ENCODE results near the gene MLLT10.

Gene MLLT10

GRCh38 chr10:21517134-21518031, 16.6 kb upstream of the MLLT10 start:
- no peak for DNase-seq

- DNase-seq, result peak; percentile 60
Measured at GRCh38 chr10:21518149-21518640, 15.8 kb upstream of the MLLT10 start.

GRCh38 chr10:21518641-21519396, 15.2 kb upstream of the MLLT10 start:
- no peak for DNase-seq

GRCh38 chr10:21519397-21519933, 14.6 kb upstream of the MLLT10 start:
- DNase-seq, result no peak

- DNase-seq, result no peak
Measured at GRCh38 chr10:21519941-21520436, 14.0 kb upstream of the MLLT10 start.

GRCh38 chr10:21520509-21520908, 13.5 kb upstream of the MLLT10 start:
- DNase-seq, result no peak

- no peak for DNase-seq
Measured at GRCh38 chr10:21520949-21521348, 13.1 kb upstream of the MLLT10 start.

- no peak for DNase-seq
Measured at GRCh38 chr10:21521751-21522533, 12.1 kb upstream of the MLLT10 start.

GRCh38 chr10:21522631-21523406, 11.2 kb upstream of the MLLT10 start:
- no peak for DNase-seq

GRCh38 chr10:21523557-21524008, 10.4 kb upstream of the MLLT10 start:
- no peak for DNase-seq

GRCh38 chr10:21524131-21524525, 9.9 kb upstream of the MLLT10 start:
- no peak for DNase-seq

GRCh38 chr10:21524526-21525366, 9.3 kb upstream of the MLLT10 start:
- DNase-seq, result no peak

- peak; percentile 78 for DNase-seq
Measured at GRCh38 chr10:21525367-21526187, 8.5 kb upstream of the MLLT10 start, which contains the start of gene SKIDA1. SKIDA1 (minus strand) TSS chr10:21525682; CDS start chr10:21517822, 7,860 bp downstream.

GRCh38 chr10:21526188-21526859, 7.7 kb upstream of the MLLT10 start:
- peak; percentile 67 for DNase-seq

GRCh38 chr10:21526860-21527597, 7.0 kb upstream of the MLLT10 start:
- DNase-seq, result no peak

- no peak for DNase-seq
Measured at GRCh38 chr10:21527598-21528235, 6.3 kb upstream of the MLLT10 start.

- DNase-seq, result no peak
Measured at GRCh38 chr10:21528236-21529031, 5.6 kb upstream of the MLLT10 start.
